Activated naive CD8-positive, alpha-beta T cell treated with anti-CD3 and anti-CD28 coated beads for 36 hours (primary cell): ENCODE results near the gene GCK. TPM values are rescaled to one million over a fixed set of nuclear protein-coding genes. Genes with fewer than 3 reads are reported as not detected.
A peak's percentile ranks its signal among the peaks of the same experiment; 100 is the strongest.
"Not testable (repeated sequence)": the region's sequence is repeated elsewhere in the genome, so short reads cannot be mapped to it uniquely, and the experiment has no call there.

Source experiments
- DNase-seq: peaks from one replicate; pipeline ENCODE4 v3.0.0; 2021
- H3K27ac Mint-ChIP-seq: one replicate; pipeline ENCODE4 v1.8.0; 2022; ENCODE audit warnings: mild to moderate bottlenecking, moderate library complexity, mixed read lengths
- H3K27me3 Mint-ChIP-seq: one replicate; pipeline ENCODE4 v1.8.0; 2022; ENCODE audit warnings: mild to moderate bottlenecking, mixed read lengths
- H3K36me3 Mint-ChIP-seq: one replicate; pipeline ENCODE4 v1.8.0; 2021; ENCODE audit warnings: mild to moderate bottlenecking, mixed read lengths
- H3K4me1 Mint-ChIP-seq: one replicate; pipeline ENCODE4 v1.8.0; 2021; ENCODE audit warnings: mixed read lengths
- H3K4me3 Mint-ChIP-seq: one replicate; pipeline ENCODE4 v1.8.0; 2022; ENCODE audit warnings: mild to moderate bottlenecking, moderate library complexity, mixed read lengths
- H3K9me3 Mint-ChIP-seq: one replicate; pipeline ENCODE4 v1.8.0; 2022; ENCODE audit warnings: mixed read lengths
- total RNA-seq, 2 experiments: library from RNA; stranded (reverse); gene quantifications; one replicate each; pipeline ENCODE4 v1.2.3, GENCODE V29; 2021

The GCK gene
- total RNA-seq, 2 experiments from 2014 or later: 2.5 to 3.7 TPM

- no peak for DNase-seq
- no peak overlapping the region for H3K27ac Mint-ChIP-seq
- H3K36me3 Mint-ChIP-seq: peaks cover 2% of the 10 kb centered on the region
These were observed 27.4 kb upstream of the GCK start for GRCh38 chr7:44216521-44217222.

GRCh38 chr7:44216019-44216418 is 26.8 kb upstream of the GCK start:
- Mint-ChIP-seq H3K9me3 (no peaks in the 10 kb centered on the region), H3K4me3 (no peak overlapping the region), H3K27ac (no peak overlapping the region), H3K4me1 (no peaks in the 10 kb centered on the region), H3K36me3 (peaks cover 2% of the 10 kb centered on the region), H3K27me3 (no peaks in the 10 kb centered on the region)
- DNase-seq: no peak

More at GRCh38 chr7:44216521-44217222, 27.4 kb upstream of the GCK start:
- Mint-ChIP-seq H3K4me1 (no peaks in the 10 kb centered on the region), H3K9me3 (no peaks in the 10 kb centered on the region), H3K27me3 (no peaks in the 10 kb centered on the region), H3K4me3 (no peak overlapping the region)

- Mint-ChIP-seq H3K27ac (peak overlapping the region; percentile 7), H3K9me3 (no peaks in the 10 kb centered on the region), H3K27me3 (no peaks in the 10 kb centered on the region), H3K4me1 (no peaks in the 10 kb centered on the region), H3K36me3 (peaks cover 2% of the 10 kb centered on the region), H3K4me3 (no peak overlapping the region)
- DNase-seq: no peak
These were observed 26.3 kb upstream of the GCK start for GRCh38 chr7:44215531-44215930.

GRCh38 chr7:44213877-44214388 is 24.7 kb upstream of the GCK start:
- DNase-seq: no peak
- no peaks in the 10 kb centered on the region for H3K9me3 Mint-ChIP-seq
- no peak overlapping the region for H3K4me3 Mint-ChIP-seq
- peaks cover 4% of the 10 kb centered on the region for H3K36me3 Mint-ChIP-seq
- H3K4me1 Mint-ChIP-seq: no peaks in the 10 kb centered on the region
- no peaks in the 10 kb centered on the region for H3K27me3 Mint-ChIP-seq
- H3K27ac Mint-ChIP-seq: peak overlapping the region; percentile 51

GRCh38 chr7:44213206-44213876 is 24.1 kb upstream of the GCK start:
- no peak for DNase-seq
- H3K4me1 Mint-ChIP-seq: no peaks in the 10 kb centered on the region
- H3K4me3 Mint-ChIP-seq: no peak overlapping the region
- no peak overlapping the region for H3K27ac Mint-ChIP-seq
- H3K27me3 Mint-ChIP-seq: no peaks in the 10 kb centered on the region
- H3K9me3 Mint-ChIP-seq: no peaks in the 10 kb centered on the region
- peaks cover 8% of the 10 kb centered on the region for H3K36me3 Mint-ChIP-seq

GRCh38 chr7:44212581-44213184 is 23.4 kb upstream of the GCK start:
- Mint-ChIP-seq H3K4me1 (no peaks in the 10 kb centered on the region), H3K9me3 (no peaks in the 10 kb centered on the region), H3K27ac (no peak overlapping the region), H3K36me3 (peaks cover 11% of the 10 kb centered on the region), H3K4me3 (no peak overlapping the region), H3K27me3 (no peaks in the 10 kb centered on the region)
- no peak for DNase-seq

GRCh38 chr7:44212018-44212417 is 22.8 kb upstream of the GCK start:
- no peaks in the 10 kb centered on the region for H3K4me1 Mint-ChIP-seq
- H3K4me3 Mint-ChIP-seq: no peak overlapping the region
- H3K9me3 Mint-ChIP-seq: no peaks in the 10 kb centered on the region
- no peak overlapping the region for H3K27ac Mint-ChIP-seq
- DNase-seq: no peak
- peaks cover 11% of the 10 kb centered on the region for H3K36me3 Mint-ChIP-seq
- no peaks in the 10 kb centered on the region for H3K27me3 Mint-ChIP-seq

- no peak for DNase-seq
- Mint-ChIP-seq H3K9me3 (no peaks in the 10 kb centered on the region), H3K27ac (no peak overlapping the region), H3K27me3 (no peaks in the 10 kb centered on the region), H3K4me3 (no peak overlapping the region), H3K36me3 (peaks cover 11% of the 10 kb centered on the region), H3K4me1 (no peaks in the 10 kb centered on the region)
These were observed 22.0 kb upstream of the GCK start for GRCh38 chr7:44211126-44211675.

GRCh38 chr7:44210107-44210506 is 20.9 kb upstream of the GCK start:
- Mint-ChIP-seq H3K4me3 (no peak overlapping the region), H3K27me3 (no peaks in the 10 kb centered on the region), H3K9me3 (no peaks in the 10 kb centered on the region), H3K36me3 (peaks cover 11% of the 10 kb centered on the region), H3K27ac (no peak overlapping the region), H3K4me1 (no peaks in the 10 kb centered on the region)
- DNase-seq: no peak

- H3K27ac Mint-ChIP-seq: no peak overlapping the region
- H3K4me1 Mint-ChIP-seq: peaks cover 7% of the 10 kb centered on the region
- no peak overlapping the region for H3K4me3 Mint-ChIP-seq
- no peaks in the 10 kb centered on the region for H3K9me3 Mint-ChIP-seq
- peaks cover 11% of the 10 kb centered on the region for H3K36me3 Mint-ChIP-seq
- H3K27me3 Mint-ChIP-seq: no peaks in the 10 kb centered on the region
- DNase-seq: no peak
These were observed 18.8 kb upstream of the GCK start for GRCh38 chr7:44208085-44208484.

GRCh38 chr7:44206008-44206407 is 16.8 kb upstream of the GCK start:
- no peaks in the 10 kb centered on the region for H3K27me3 Mint-ChIP-seq
- H3K4me3 Mint-ChIP-seq: no peak overlapping the region
- H3K9me3 Mint-ChIP-seq: no peaks in the 10 kb centered on the region
- peaks cover 22% of the 10 kb centered on the region for H3K4me1 Mint-ChIP-seq
- H3K27ac Mint-ChIP-seq: no peak overlapping the region
- peaks cover 12% of the 10 kb centered on the region for H3K36me3 Mint-ChIP-seq
- DNase-seq: no peak

- peaks cover 22% of the 10 kb centered on the region for H3K4me1 Mint-ChIP-seq
- H3K9me3 Mint-ChIP-seq: peaks cover 2% of the 10 kb centered on the region
- DNase-seq: no peak
- H3K36me3 Mint-ChIP-seq: peaks cover 5% of the 10 kb centered on the region
- H3K27ac Mint-ChIP-seq: no peak overlapping the region
- peak overlapping the region; percentile 87 for H3K4me3 Mint-ChIP-seq
- peaks cover 5% of the 10 kb centered on the region for H3K27me3 Mint-ChIP-seq
These were observed 12.6 kb upstream of the GCK start for GRCh38 chr7:44201813-44202212.

GRCh38 chr7:44200699-44201461 is 11.6 kb upstream of the GCK start, which contains the start of gene YKT6:
TSS of gene YKT6 (plus strand) at chr7:44200978. CDS start at chr7:44201136, 158 bp downstream.
- Mint-ChIP-seq H3K4me1 (peaks cover 27% of the 10 kb centered on the region), H3K4me3 (peak within 1 kb of the TSS; percentile 87)

GRCh38 chr7:44200163-44200562 is 10.9 kb upstream of the GCK start:
- H3K9me3 Mint-ChIP-seq, H3K27me3 Mint-ChIP-seq, H3K36me3 Mint-ChIP-seq, DNase-seq: not testable (repeated sequence)
- peak overlapping the region; percentile 68 for H3K27ac Mint-ChIP-seq
- H3K4me3 Mint-ChIP-seq: peak overlapping the region; percentile 77
- H3K4me1 Mint-ChIP-seq: peaks cover 28% of the 10 kb centered on the region

More at GRCh38 chr7:44200699-44201461, 11.6 kb upstream of the GCK start, which contains the start of gene YKT6:
- peaks cover 5% of the 10 kb centered on the region for H3K36me3 Mint-ChIP-seq
- peak within 1 kb of the TSS; percentile 76 for H3K27ac Mint-ChIP-seq
- peak; percentile 96 for DNase-seq
- H3K9me3 Mint-ChIP-seq: peaks cover 2% of the 10 kb centered on the region
- peaks cover 5% of the 10 kb centered on the region for H3K27me3 Mint-ChIP-seq
